Measurements from ENCODE around the gene DCK. TPM values are rescaled to one million over a fixed set of nuclear protein-coding genes. Genes with fewer than 3 reads are reported as not detected.
A peak's percentile ranks its signal among the peaks of the same experiment; 100 is the strongest.

The DCK gene
- total RNA-seq, 1 donor from 2014 or later: 15.8 TPM

DNA sequence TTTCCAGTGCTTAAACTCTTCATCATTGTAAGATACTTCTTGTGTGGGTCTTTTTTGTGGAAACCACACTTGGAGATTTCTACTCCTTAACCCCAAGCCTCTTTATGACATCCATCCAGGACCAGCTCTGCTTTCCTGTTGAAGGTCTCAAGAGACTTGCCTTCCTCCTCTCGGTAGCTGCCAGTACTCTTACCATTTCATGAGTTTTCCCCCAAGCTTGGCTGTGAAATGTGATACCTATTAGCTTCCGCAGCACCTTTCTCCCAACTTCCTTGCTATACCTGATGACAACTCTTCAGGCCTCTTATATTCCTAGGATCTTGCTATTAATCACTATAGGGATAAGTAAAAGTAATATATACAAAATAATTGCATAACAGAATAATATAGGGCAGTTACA is 1.9 kb upstream of the DCK start:
- Mint-ChIP-seq H3K36me3 (ENCODE audit: unreplicated experiment) (no peaks in the 10 kb centered on the region), H3K4me3 (ENCODE audit: unreplicated experiment) (no peak overlapping the region), H3K27me3 (ENCODE audit: unreplicated experiment) (no peaks in the 10 kb centered on the region), H3K27ac (ENCODE audit: unreplicated experiment) (no peak overlapping the region), H3K9me3 (ENCODE audit: unreplicated experiment) (no peaks in the 10 kb centered on the region), H3K4me1 (ENCODE audit: unreplicated experiment) (peaks cover 37% of the 10 kb centered on the region)
- no peak for TF ChIP-seq CTCF (IDR thresholded peaks at IDR 0.05)
- no peak for DNase-seq (ENCODE audit: extremely low spot score, unreplicated experiment)

GRCh38 chr4:70992391-70992881 is 1.0 kb upstream of the DCK start:
- no peak for DNase-seq (ENCODE audit: extremely low spot score, unreplicated experiment)
- no peaks in the 10 kb centered on the region for H3K27me3 Mint-ChIP-seq (ENCODE audit: unreplicated experiment)
- H3K4me1 Mint-ChIP-seq (ENCODE audit: unreplicated experiment): peaks cover 46% of the 10 kb centered on the region
- peak overlapping the region; percentile 87 for H3K4me3 Mint-ChIP-seq (ENCODE audit: unreplicated experiment)
- peak overlapping the region; percentile 95 for H3K27ac Mint-ChIP-seq (ENCODE audit: unreplicated experiment)
- no peaks in the 10 kb centered on the region for H3K36me3 Mint-ChIP-seq (ENCODE audit: unreplicated experiment)
- no peaks in the 10 kb centered on the region for H3K9me3 Mint-ChIP-seq (ENCODE audit: unreplicated experiment)
- no peak for TF ChIP-seq CTCF (IDR thresholded peaks at IDR 0.05)

DNA sequence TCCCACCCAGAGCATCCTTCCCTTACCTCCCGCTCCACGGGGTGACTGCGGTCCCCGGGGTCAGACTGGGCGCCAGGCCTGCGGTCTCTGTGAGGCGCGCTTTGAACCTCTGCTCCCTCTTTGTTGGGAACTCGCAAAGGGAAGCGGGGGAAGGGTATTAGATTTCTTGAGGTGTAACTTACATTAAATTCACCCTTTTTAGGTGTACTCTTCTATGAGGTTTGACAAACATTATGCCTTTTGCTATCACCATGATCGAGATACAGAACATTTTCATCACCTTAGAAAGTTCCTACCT is 569 bp downstream of the DCK start:
- DNase-seq (ENCODE audit: extremely low spot score, unreplicated experiment): no peak
- Mint-ChIP-seq H3K4me3 (ENCODE audit: unreplicated experiment) (peak overlapping the region; percentile 87), H3K27ac (ENCODE audit: unreplicated experiment) (peak overlapping the region; percentile 73), H3K36me3 (ENCODE audit: unreplicated experiment) (peaks cover 5% of the 10 kb centered on the region), H3K9me3 (ENCODE audit: unreplicated experiment) (no peaks in the 10 kb centered on the region), H3K4me1 (ENCODE audit: unreplicated experiment) (peaks cover 47% of the 10 kb centered on the region), H3K27me3 (ENCODE audit: unreplicated experiment) (no peaks in the 10 kb centered on the region)
- TF ChIP-seq CTCF (IDR thresholded peaks at IDR 0.05): no peak

DNA sequence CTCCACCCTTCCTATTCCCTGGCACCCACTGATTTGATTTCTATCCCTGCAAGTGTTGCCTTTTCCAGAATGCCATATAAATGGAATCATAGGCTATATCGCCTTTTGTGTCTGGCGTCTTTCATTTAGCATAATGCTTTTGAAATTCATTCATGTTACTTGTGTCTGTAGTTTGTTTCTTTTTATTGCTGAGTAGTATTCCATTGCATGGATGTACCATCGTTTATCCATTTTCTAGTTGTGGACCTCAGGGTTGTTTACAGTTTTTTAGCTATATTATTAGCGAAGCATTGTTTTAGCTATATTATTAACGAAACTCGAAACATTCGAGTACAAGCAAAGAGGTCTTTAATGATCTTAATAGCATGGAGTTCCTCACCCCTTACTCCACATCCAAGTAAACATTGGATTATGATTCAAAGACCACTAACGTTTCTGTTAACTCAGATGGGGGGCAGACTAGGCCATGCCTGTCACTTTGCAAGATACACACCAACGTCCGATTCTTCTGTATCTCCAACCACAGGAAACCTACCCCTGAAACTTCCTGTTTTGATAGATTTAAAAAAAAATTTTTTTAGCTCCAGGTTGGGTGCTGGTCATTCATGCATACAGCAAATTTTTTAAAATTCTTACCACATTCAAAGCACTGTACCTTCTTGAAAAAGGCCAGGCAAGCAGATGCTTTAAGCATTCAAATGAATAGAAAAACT is 1.1 kb downstream of the DCK start:
- peaks cover 10% of the 10 kb centered on the region for H3K36me3 Mint-ChIP-seq (ENCODE audit: unreplicated experiment)
- TF ChIP-seq CTCF (IDR thresholded peaks at IDR 0.05): no peak
- no peaks in the 10 kb centered on the region for H3K27me3 Mint-ChIP-seq (ENCODE audit: unreplicated experiment)
- DNase-seq (ENCODE audit: extremely low spot score, unreplicated experiment): no peak
- no peaks in the 10 kb centered on the region for H3K9me3 Mint-ChIP-seq (ENCODE audit: unreplicated experiment)
- H3K27ac Mint-ChIP-seq (ENCODE audit: unreplicated experiment): peak overlapping the region; percentile 73
- H3K4me3 Mint-ChIP-seq (ENCODE audit: unreplicated experiment): peak overlapping the region; percentile 87
- H3K4me1 Mint-ChIP-seq (ENCODE audit: unreplicated experiment): peaks cover 47% of the 10 kb centered on the region

GRCh38 chr4:70996018-70996360 is 2.5 kb downstream of the DCK start:
- Mint-ChIP-seq H3K9me3 (ENCODE audit: unreplicated experiment) (peaks cover 7% of the 10 kb centered on the region), H3K27ac (ENCODE audit: unreplicated experiment) (no peak overlapping the region), H3K36me3 (ENCODE audit: unreplicated experiment) (peaks cover 25% of the 10 kb centered on the region), H3K4me3 (ENCODE audit: unreplicated experiment) (no peak overlapping the region), H3K4me1 (ENCODE audit: unreplicated experiment) (peaks cover 47% of the 10 kb centered on the region), H3K27me3 (ENCODE audit: unreplicated experiment) (no peaks in the 10 kb centered on the region)
- no peak for DNase-seq (ENCODE audit: extremely low spot score, unreplicated experiment)
- no peak for TF ChIP-seq CTCF (IDR thresholded peaks at IDR 0.05)
